Cardiac muscle cell (in vitro differentiated cells and primary cell): ENCODE results near the gene VWA2. TPM values are rescaled to one million over a fixed set of nuclear protein-coding genes. Genes with fewer than 3 reads are reported as not detected.
A peak's percentile ranks its signal among the peaks of the same experiment; 100 is the strongest.

Source experiments
- DNase-seq, 2 donors: peaks; one replicate each; pipeline versions ENCODE4 v3.0.0 to v3.0.0-alpha.2; 2010 to 2017; ENCODE audit warnings: low read depth in 1 of 2, low spot score in 1 of 2
- H3K27ac ChIP-seq: fragments of 200-600 bp; sonication (generic); 2 replicates; pipeline ENCODE4 v1.5.1; 2016
- H3K27me3 ChIP-seq: fragments of 200-600 bp; sonication (generic); 2 replicates; pipeline ENCODE4 v1.6.0; 2016; ENCODE audit warnings: control low read depth
- H3K36me3 ChIP-seq: fragments of 200-600 bp; sonication (generic); 2 replicates; pipeline ENCODE4 v1.5.1; 2016; ENCODE audit warnings: control low read depth
- H3K4me1 ChIP-seq: fragments of 200-600 bp; sonication (generic); 2 replicates; pipeline ENCODE4 v1.8.1; 2017; ENCODE audit warnings: low read depth, mild to moderate bottlenecking, mixed run types
- H3K4me3 ChIP-seq: fragments of 200-600 bp; sonication (generic); 2 replicates; pipeline ENCODE4 v1.5.1; 2016; ENCODE audit warnings: mild to moderate bottlenecking
- H3K9me3 ChIP-seq: fragments of 200-600 bp; sonication (generic); 2 replicates; pipeline ENCODE4 v1.5.1; 2017; ENCODE audit warnings: low read depth, mild to moderate bottlenecking, control low read depth
- CTCF ChIP-seq: IDR thresholded peaks from 2 replicates; pipeline ENCODE4 v1.5.1; 2012; ENCODE audit warnings: low read depth, mild to moderate bottlenecking, low read length
- polyA plus RNA-seq: library from polyadenylated mRNA; unstranded; fragments of >200 nt; fragmentation: Nextera tagmentation; extraction: Ambion mirVana; gene quantifications from 2 replicates; pipeline ENCODE4 v1.2.1, GENCODE V29; 2016
- total RNA-seq: library from RNA; depleted of rRNA; stranded (reverse); fragments of >200 nt; gene quantifications from 2 replicates; pipeline ENCODE4 v1.2.3, GENCODE V29; 2016

VWA2 gene
- total and polyA plus RNA-seq, 2 experiments from 2014 or later, result not detected

DNA sequence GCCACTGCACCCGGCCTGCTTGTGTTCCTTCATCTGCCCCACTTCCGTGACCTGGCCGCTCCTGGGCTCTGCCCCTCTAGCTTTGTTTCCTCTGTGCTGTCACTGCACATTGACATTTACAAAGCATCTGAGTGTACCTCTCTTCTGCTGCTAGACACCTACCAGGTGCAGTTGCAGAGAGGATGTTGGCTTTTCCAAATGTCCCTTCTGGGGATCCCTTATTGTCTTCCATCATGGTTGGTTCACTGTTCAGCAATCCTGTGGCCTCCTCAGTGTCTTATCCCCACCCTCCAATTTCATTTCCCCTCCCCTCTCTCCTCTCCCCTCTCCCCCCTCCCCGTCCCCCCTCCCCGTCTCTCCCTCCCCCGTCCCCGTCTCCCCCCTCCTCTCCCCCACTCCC lies 13.8 kb downstream of the VWA2 start:
- H3K27ac ChIP-seq, result no peak overlapping the region

GRCh38 chr10:114255227-114255626 lies 16.2 kb downstream of the VWA2 start:
- Histone ChIP-seq H3K27me3 (no peaks in the 10 kb centered on the region), H3K27ac (no peak overlapping the region), H3K36me3 (no peaks in the 10 kb centered on the region), H3K4me3 (no peak overlapping the region), H3K4me1 (no peaks in the 10 kb centered on the region), H3K9me3 (no peaks in the 10 kb centered on the region)
- DNase-seq, result no peak
- no peak for TF ChIP-seq CTCF

More for the DNA sequence above, 13.8 kb downstream of the VWA2 start:
- Histone ChIP-seq H3K9me3 (no peaks in the 10 kb centered on the region), H3K36me3 (no peaks in the 10 kb centered on the region), H3K4me1 (no peaks in the 10 kb centered on the region), H3K27me3 (no peaks in the 10 kb centered on the region), H3K4me3 (no peak overlapping the region)
- no peak for TF ChIP-seq CTCF
- no peak for DNase-seq

DNA sequence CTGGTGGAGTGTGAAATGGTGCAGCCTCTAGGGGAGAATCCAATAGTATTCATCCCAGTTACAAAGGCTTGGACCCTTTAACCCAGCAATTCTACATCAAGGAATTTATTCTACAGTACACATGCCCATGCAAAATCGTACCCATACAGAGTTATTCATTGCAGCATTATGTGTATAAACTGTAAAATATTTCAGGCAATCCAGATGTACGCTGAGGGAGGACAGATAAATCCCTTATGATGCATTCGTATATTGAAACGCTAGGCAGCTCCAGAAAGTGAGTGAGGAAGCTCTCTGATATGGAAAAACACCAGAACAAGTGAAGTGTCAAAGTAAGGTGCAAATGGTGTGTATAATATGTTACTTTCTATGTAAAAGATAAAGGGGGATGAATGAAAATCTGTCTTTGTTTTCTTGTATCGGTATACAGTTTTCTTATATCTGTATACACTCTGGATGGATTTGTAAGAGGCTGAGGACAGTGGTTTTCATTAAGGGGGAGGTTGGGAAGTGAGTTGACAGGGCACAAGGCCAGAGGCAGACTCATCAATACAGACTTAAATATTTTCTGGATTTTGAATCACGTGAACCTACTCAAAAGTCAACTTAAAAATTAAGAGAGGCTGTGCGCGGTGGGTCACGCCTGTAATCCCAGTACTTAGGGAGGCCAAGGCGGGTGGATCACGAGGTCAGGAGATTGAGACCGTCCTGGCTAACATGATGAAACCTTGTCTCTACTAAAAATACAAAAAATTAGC lies 17.1 kb downstream of the VWA2 start:
- H3K27ac ChIP-seq, result no peak overlapping the region

GRCh38 chr10:114256822-114257221 lies 17.8 kb downstream of the VWA2 start:
- DNase-seq, result peak in 1 of 2 donors; percentile 44
- no peak for TF ChIP-seq CTCF

More for the DNA sequence above, 17.1 kb downstream of the VWA2 start:
- Histone ChIP-seq H3K4me3 (no peak overlapping the region), H3K4me1 (no peaks in the 10 kb centered on the region), H3K27me3 (no peaks in the 10 kb centered on the region), H3K9me3 (no peaks in the 10 kb centered on the region), H3K36me3 (no peaks in the 10 kb centered on the region)
- DNase-seq, result no peak
- TF ChIP-seq CTCF, result no peak

GRCh38 chr10:114257498-114257897 lies 18.4 kb downstream of the VWA2 start:
- Histone ChIP-seq H3K36me3 (no peaks in the 10 kb centered on the region), H3K9me3 (no peaks in the 10 kb centered on the region), H3K27ac (no peak overlapping the region), H3K27me3 (no peaks in the 10 kb centered on the region), H3K4me3 (no peak overlapping the region), H3K4me1 (no peaks in the 10 kb centered on the region)
- no peak for DNase-seq
- TF ChIP-seq CTCF, result no peak

More at GRCh38 chr10:114256822-114257221, 17.8 kb downstream of the VWA2 start:
- Histone ChIP-seq H3K36me3 (no peaks in the 10 kb centered on the region), H3K9me3 (no peaks in the 10 kb centered on the region), H3K27ac (no peak overlapping the region), H3K27me3 (no peaks in the 10 kb centered on the region), H3K4me1 (no peaks in the 10 kb centered on the region), H3K4me3 (no peak overlapping the region)
